HG02759 (cell line): ENCODE data around the gene RIN3.

Experiments used
- ATAC-seq: cut with Tn5 transposase; IDR thresholded peaks from one replicate; pipeline ENCODE4 v1.9.1; 2021; ENCODE audit warnings: mild to moderate bottlenecking, moderate library complexity; ENCODE audit not compliant: unreplicated experiment

Gene RIN3

GRCh38 chr14:92680781-92681650 is 167.4 kb downstream of the RIN3 start:
- no peak for ATAC-seq

DNA sequence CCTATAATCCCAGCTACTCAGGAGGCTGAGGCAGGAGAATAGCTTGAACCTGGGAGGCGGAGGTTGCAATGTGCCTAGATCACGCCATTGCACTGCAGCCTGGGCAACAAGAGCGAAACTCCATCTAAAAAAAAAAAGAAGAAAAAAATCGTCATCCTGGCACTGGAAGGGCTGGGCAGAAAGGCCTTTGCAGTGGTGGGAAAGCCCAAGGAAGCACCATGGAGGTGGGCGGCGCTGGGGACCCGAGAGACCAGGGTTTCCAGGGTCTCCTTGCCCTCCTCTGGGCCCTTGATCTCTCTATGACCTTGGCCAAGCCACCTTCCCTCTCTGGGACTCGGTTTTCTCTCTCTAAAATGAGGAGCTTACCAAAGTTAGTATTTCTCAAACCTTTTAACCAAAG is 169.5 kb downstream of the RIN3 start:
- ATAC-seq = no peak

DNA sequence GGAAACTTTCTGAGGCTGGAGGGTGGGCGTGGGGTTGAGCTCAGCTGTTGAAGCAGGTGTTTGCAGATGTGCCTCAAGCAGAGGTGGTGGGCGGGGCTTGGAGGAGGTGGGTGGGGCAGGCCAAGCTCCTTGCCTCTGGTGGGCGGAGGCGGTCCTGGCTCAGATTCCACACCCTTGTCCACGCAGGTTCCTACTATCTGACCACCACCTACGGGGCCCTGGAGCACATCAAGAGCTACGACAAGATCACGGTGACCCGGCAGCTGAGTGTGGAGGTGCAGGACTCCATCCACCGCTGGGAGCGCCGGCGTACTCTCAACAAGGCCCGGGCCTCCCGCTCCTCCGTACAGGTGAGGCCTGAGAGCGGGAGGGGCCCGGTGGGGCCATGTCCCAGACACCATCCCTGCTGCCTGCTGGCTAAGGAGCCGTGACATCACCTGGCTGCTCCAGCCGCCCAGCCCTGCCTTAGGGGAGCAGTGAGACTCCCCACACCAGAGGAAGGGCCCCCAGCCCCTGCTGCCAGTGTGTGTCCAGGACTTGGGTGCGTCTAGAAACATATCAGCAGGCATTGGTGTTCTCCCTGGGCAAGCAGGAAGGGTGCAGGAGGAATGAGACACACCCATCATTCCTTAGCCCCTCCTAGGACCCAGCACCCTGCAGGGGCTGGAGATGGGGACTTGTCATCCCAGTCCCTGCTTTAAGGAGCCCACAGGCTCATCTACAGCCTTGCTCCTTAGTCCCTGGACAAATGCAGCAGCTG is 171.4 kb downstream of the RIN3 start:
- ATAC-seq = no peak

DNA sequence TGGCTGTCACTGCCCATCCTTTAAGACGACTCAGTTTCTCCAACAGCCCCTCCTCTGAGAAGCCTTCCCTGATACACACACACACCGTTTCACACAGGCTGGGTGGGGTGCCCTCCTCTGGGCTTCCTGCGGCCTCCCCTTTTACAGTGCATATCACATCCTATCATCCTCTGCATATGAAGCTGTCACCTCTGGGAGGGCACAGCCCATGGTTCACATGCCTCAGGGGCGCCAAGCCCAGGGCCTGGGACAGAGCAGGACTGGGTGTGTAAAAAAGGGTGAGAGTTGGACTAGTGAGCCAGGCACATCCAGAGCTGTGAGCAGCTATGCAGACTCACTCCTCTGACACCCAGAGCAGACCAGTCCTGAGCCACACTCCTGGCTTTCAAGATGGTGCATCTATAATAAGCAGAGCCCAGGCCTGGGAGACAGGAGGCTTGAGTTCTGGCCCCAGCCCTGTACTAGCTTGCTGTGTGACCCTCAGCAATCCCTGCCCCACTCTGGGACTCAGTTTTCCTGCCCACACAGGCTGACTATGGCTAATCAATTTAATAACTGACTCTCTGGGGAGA is 172.3 kb downstream of the RIN3 start:
- ATAC-seq = no peak

DNA sequence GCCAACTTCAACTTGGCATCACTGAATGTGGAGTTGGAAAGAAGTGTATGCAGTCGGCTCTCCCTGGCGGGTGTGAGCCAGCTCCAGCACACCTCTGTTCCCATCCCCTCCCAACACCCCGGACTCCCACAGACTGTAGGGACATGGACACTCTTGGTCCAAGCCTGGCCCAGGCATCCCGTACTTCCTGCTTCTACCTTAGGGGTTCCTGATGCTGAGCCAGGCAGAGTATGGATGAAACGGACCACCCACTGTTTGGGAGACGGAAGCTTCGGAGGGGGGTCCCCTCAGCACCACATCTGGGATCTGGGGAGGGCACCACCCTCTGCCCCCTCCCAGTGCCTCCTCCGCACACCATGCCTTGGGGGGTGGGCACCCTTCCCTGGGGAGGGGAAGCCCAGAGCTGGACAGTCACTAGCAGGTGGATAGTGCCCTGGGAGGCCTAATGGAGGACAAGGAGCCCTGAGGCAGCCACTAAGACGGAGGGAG is 172.9 kb downstream of the RIN3 start:
- ATAC-seq = no peak

GRCh38 chr14:92686900-92687427 is 173.4 kb downstream of the RIN3 start:
- peak; percentile 59 for ATAC-seq

GRCh38 chr14:92687681-92688433 is 174.3 kb downstream of the RIN3 start:
- no peak for ATAC-seq

GRCh38 chr14:92688434-92689375 is 175.1 kb downstream of the RIN3 start:
- ATAC-seq = no peak

GRCh38 chr14:92690171-92691011 is 176.8 kb downstream of the RIN3 start:
- no peak for ATAC-seq

GRCh38 chr14:92692822-92693226 is 179.2 kb downstream of the RIN3 start:
- ATAC-seq = no peak

GRCh38 chr14:92693998-92694795 is 180.6 kb downstream of the RIN3 start:
- ATAC-seq = no peak

DNA sequence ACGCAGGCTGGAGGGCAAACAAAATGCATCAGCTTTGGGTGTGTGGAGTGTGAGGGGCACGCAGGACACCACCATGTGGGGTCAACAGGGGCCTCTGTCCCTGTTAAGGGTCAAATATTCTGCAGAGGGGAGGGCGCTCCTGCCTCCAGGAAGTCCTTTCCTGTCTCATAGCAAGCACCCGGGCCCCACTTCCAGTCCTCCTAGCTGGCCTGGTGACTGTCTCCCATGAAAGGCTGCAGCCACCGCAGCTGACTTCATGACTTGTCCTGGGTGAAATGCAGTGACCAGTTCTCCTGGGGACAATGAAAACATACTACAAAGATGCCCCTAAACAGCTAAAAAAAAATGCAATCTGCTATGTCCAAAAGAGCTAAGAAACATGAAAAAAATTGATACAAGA is 181.2 kb downstream of the RIN3 start:
- ATAC-seq = no peak

DNA sequence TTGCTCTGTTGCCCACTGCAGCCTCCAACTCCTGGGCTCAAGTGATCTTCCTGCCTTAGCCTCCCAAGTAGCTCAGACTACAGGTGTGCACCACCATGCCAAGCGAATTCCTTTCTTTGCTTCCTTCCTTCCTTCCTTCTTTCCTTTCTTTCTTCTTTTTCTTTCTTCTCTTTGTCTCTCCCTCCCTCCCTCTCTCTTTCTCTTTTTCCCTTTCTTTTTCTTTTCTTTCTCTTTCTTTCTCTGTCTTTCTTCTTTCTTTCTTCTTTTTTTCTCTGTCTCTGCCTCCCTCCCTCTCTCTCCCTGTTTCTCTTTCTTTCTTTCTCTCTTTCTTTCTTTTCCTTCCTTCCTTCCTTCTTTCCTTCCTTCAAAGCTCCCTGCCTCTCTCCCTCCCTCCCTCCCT is 182.0 kb downstream of the RIN3 start:
- ATAC-seq = no peak

DNA sequence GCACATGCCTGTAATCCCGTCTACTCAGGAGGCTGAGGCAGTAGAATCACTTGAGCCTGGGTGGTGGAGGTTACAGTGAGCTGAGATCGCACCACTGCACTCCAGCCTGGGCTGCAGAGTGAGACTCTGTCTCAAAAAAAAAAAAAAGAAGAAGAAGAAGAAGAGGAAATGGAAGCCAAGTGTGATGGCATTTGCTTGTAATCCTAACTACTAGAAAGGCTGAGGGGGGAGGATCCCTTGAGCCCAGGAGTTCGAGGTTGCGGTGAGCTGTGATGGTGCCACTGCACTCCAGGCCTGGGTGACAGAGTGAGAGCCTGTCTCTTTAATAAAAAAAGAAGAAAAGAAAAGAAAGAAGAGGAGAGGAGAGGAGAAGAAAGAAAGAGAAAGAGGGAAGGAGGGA is 182.8 kb downstream of the RIN3 start:
- no peak for ATAC-seq

GRCh38 chr14:92698393-92698792 is 184.8 kb downstream of the RIN3 start:
- no peak for ATAC-seq

- ATAC-seq = no peak
Observed at GRCh38 chr14:92701826-92702225, 188.2 kb downstream of the RIN3 start.

DNA sequence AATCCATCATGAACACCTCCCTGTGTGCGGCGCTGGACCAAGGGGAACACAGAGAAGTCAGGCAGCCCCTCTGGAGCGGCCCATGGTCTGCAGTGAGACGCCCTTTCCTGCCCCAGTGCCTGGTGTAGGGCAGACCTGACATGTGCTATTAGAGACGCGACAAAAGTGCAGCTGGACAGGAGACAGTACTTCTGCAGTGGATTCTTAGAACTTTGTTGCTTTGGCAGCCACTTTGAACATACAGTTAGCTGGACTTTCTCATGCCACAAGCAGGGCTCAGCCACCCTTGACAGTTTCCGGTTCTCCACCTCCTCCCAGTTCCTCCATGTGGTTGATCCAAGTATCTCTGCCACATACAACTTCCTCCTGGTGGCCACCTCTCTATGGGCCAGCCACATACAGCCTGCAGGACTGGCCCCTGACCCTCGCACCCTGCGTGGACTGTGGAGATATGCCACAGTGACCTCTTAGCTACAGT is 188.9 kb downstream of the RIN3 start:
- no peak for ATAC-seq

GRCh38 chr14:92703516-92703915 is 189.9 kb downstream of the RIN3 start:
- no peak for ATAC-seq
